CD4-positive, alpha-beta T cell (primary cell): ENCODE results near the gene CHMP4A. TPM values are rescaled to one million over a fixed set of nuclear protein-coding genes. Genes with fewer than 3 reads are reported as not detected.
"Not testable (repeated sequence)": the region's sequence is repeated elsewhere in the genome, so short reads cannot be mapped to it uniquely, and the experiment has no call there.

Experiments
- ATAC-seq: fragments of 200-7000 bp; cut with Tn5 transposase; one replicate; pipeline ENCODE4 v1.10.0; 2022; ENCODE audit warnings: mild to moderate bottlenecking; ENCODE audit not compliant: poor library complexity
- CTCF ChIA-PET: fragments of 350-600 bp; sonication (Branson Sonifier 250); formaldehyde crosslinking; loops from one replicate; lab custom pipeline; 2021; ENCODE audit warnings: antibody characterized with exemption, inconsistent platforms; lab: Charles Lee
- POLR2A ChIA-PET: fragments of 350-600 bp; sonication (Branson Sonifier 250); formaldehyde crosslinking; loops from one replicate; lab custom pipeline; 2021; ENCODE audit warnings: antibody characterized with exemption, inconsistent platforms; lab: Charles Lee
- DNase-seq, 14 experiments: peaks; one replicate each; pipeline ENCODE4 v3.0.0-alpha.2; 2013 to 2020; ENCODE audit warnings: mixed read lengths in 2 of 14
- H3K27ac ChIP-seq, 2 donors: one replicate each; pipeline versions ENCODE4 v1.5.1 to v1.7.0; 2013; ENCODE audit warnings: low read length in 2 of 2, low read depth in 1 of 2, mild to moderate bottlenecking in 1 of 2
- H3K27me3 ChIP-seq, 2 experiments: 1 replicate in 1 of 2; 2 replicates in 1 of 2; pipeline versions ENCODE4 v1.6.1 to v1.7.0; 2013; ENCODE audit warnings: low read length in 2 of 2, control low read depth in 1 of 2, mild to moderate bottlenecking in 1 of 2, moderate library complexity in 1 of 2; ENCODE audit not compliant: insufficient read depth in 2 of 2, control insufficient read depth in 1 of 2
- H3K36me3 ChIP-seq: one replicate; pipeline ENCODE4 v1.6.1; 2013; ENCODE audit warnings: low read length, control low read depth; ENCODE audit not compliant: insufficient read depth
- H3K4me1 ChIP-seq: one replicate; pipeline ENCODE4 v1.6.1; 2013; ENCODE audit warnings: low read length, control low read depth; ENCODE audit not compliant: insufficient read depth
- H3K4me3 ChIP-seq: one replicate; pipeline ENCODE4 v1.5.1; 2013; ENCODE audit warnings: mild to moderate bottlenecking, low read length, moderate library complexity
- H3K9me3 ChIP-seq, 2 experiments: 1 replicate in 1 of 2; 2 replicates in 1 of 2; pipeline versions ENCODE4 v1.6.1 to v1.7.0; 2013; ENCODE audit warnings: low read length in 2 of 2, mild to moderate bottlenecking in 2 of 2, control low read depth in 1 of 2, moderate library complexity in 1 of 2; ENCODE audit not compliant: control insufficient read depth in 1 of 2, insufficient read depth in 1 of 2
- H3K27ac Mint-ChIP-seq: one replicate; pipeline ENCODE4 v1.8.0; 2020; ENCODE audit warnings: mixed read lengths
- H3K27me3 Mint-ChIP-seq: one replicate; pipeline ENCODE4 v1.8.0; 2021; ENCODE audit warnings: mixed read lengths
- H3K36me3 Mint-ChIP-seq: one replicate; pipeline ENCODE4 v1.8.0; 2021; ENCODE audit warnings: low read depth, mixed read lengths
- H3K4me1 Mint-ChIP-seq: one replicate; pipeline ENCODE4 v1.8.0; 2021; ENCODE audit warnings: low read depth, mixed read lengths
- H3K4me3 Mint-ChIP-seq: one replicate; pipeline ENCODE4 v1.8.0; 2020; ENCODE audit warnings: mild to moderate bottlenecking, mixed read lengths
- H3K9me3 Mint-ChIP-seq: one replicate; pipeline ENCODE4 v1.8.0; 2020; ENCODE audit warnings: mixed read lengths
- CTCF ChIP-seq: fragments of 200-600 bp; IDR thresholded peaks from one replicate; pipeline ENCODE4 v1.8.0; 2022; ENCODE audit warnings: antibody characterized with exemption, mild to moderate bottlenecking
- intact Hi-C, 2 experiments: fragments of 100-400 bp; cut with DNase I in 1 of 2; cut with micrococcal nuclease in 1 of 2; formaldehyde crosslinking; loops; one replicate each; pipeline versions ENCODE4 v1.15.1 to v1.9.0; 2023 to 2025; cut with DNase I, micrococcal nuclease
- total RNA-seq, 174 experiments: library from RNA in 2 of 174; stranded (reverse) in 2 of 174; gene quantifications; one replicate each; pipeline ENCODE4 v1.2.3 and lab custom pipeline; 2021 to 2026

Gene CHMP4A
- total RNA-seq, 2 experiments from 2014 or later: 73.4 to 80.1 TPM

GRCh38 chr14:24206260-24207103 lies 6.8 kb downstream of the CHMP4A start:
- intact Hi-C loops: no loop called here
- ChIA-PET CTCF (no interaction called here), POLR2A (interaction anchor here (0.6 to 1.2 kb wide), 6 partner anchors 9 to 92 kb away, joined by 3 to 4 read pairs (median 3); partner anchors contain the start of genes DCAF11, IPO4, IRF9 and MDP1)
- no peak for TF ChIP-seq CTCF
- DNase-seq: peak in 1 of 14 experiments; percentile 6
- no peaks in the 10 kb centered on the region for H3K9me3 ChIP-seq
- H3K27ac ChIP-seq: no peak overlapping the region
- no peak for ATAC-seq
- H3K27ac Mint-ChIP-seq: peak overlapping the region; percentile 54
- H3K9me3 Mint-ChIP-seq: no peaks in the 10 kb centered on the region
- H3K4me1 ChIP-seq: peaks cover 20% of the 10 kb centered on the region
- H3K36me3 ChIP-seq: peaks cover 68% of the 10 kb centered on the region
- H3K4me1 Mint-ChIP-seq: peaks cover 27% of the 10 kb centered on the region
- H3K4me3 Mint-ChIP-seq: no peak overlapping the region
- no peaks in the 10 kb centered on the region for H3K27me3 ChIP-seq
- H3K27me3 Mint-ChIP-seq: no peaks in the 10 kb centered on the region
- H3K4me3 ChIP-seq: no peak overlapping the region
- peaks cover 86% of the 10 kb centered on the region for H3K36me3 Mint-ChIP-seq

GRCh38 chr14:24204163-24205146 lies 8.8 kb downstream of the CHMP4A start:
- Mint-ChIP-seq H3K9me3 (no peaks in the 10 kb centered on the region), H3K4me3 (no peak overlapping the region), H3K4me1 (peaks cover 22% of the 10 kb centered on the region), H3K27me3 (no peaks in the 10 kb centered on the region), H3K36me3 (peaks cover 78% of the 10 kb centered on the region), H3K27ac (peak overlapping the region; percentile 1)
- H3K27ac ChIP-seq: no peak overlapping the region
- no peak for DNase-seq
- intact Hi-C loops: no loop called here
- ATAC-seq: no peak
- no peaks in the 10 kb centered on the region for H3K27me3 ChIP-seq
- CTCF ChIA-PET: no interaction called here
- no peak for TF ChIP-seq CTCF
- no peak overlapping the region for H3K4me3 ChIP-seq
- peaks cover 51% of the 10 kb centered on the region for H3K36me3 ChIP-seq
- peaks cover 8% of the 10 kb centered on the region for H3K4me1 ChIP-seq
- H3K9me3 ChIP-seq: no peaks in the 10 kb centered on the region
- POLR2A ChIA-PET: interaction anchor here (1.1 kb wide), 1 partner anchor 9 kb away, joined by 3 read pairs; no protein-coding TSS in a partner anchor

GRCh38 chr14:24203249-24203886 lies 9.9 kb downstream of the CHMP4A start:
- H3K36me3 ChIP-seq: peaks cover 48% of the 10 kb centered on the region
- ATAC-seq, CTCF ChIA-PET, H3K4me3 ChIP-seq, H3K27me3 Mint-ChIP-seq, H3K27me3 ChIP-seq, H3K9me3 ChIP-seq, H3K27ac Mint-ChIP-seq, H3K27ac ChIP-seq, H3K9me3 Mint-ChIP-seq, intact Hi-C loops, H3K4me3 Mint-ChIP-seq: not testable (repeated sequence)
- DNase-seq: peak in 1 of 14 experiments; percentile 17
- Mint-ChIP-seq H3K4me1 (peaks cover 33% of the 10 kb centered on the region), H3K36me3 (peaks cover 80% of the 10 kb centered on the region)
- H3K4me1 ChIP-seq: peaks cover 12% of the 10 kb centered on the region
- POLR2A ChIA-PET: interaction anchor here (0.8 kb wide), 1 partner anchor 10 kb away, joined by 4 read pairs; the partner anchor contains the start of gene CHMP4A

- H3K27ac Mint-ChIP-seq, DNase-seq, CTCF ChIA-PET, H3K27ac ChIP-seq, H3K27me3 ChIP-seq, H3K9me3 Mint-ChIP-seq, ATAC-seq, intact Hi-C loops, H3K4me3 ChIP-seq, H3K27me3 Mint-ChIP-seq, H3K9me3 ChIP-seq, H3K4me3 Mint-ChIP-seq: not testable (repeated sequence)
- POLR2A ChIA-PET: interaction anchor here (0.8 kb wide), 1 partner anchor 11 kb away, joined by 4 read pairs; the partner anchor contains the start of gene CHMP4A
- H3K4me1 ChIP-seq: peaks cover 10% of the 10 kb centered on the region
- H3K36me3 Mint-ChIP-seq: peaks cover 72% of the 10 kb centered on the region
- peaks cover 34% of the 10 kb centered on the region for H3K4me1 Mint-ChIP-seq
- peaks cover 39% of the 10 kb centered on the region for H3K36me3 ChIP-seq
Observed at GRCh38 chr14:24202538-24202937, 10.8 kb downstream of the CHMP4A start.
